ENCODE measurements around the gene ARHGAP26.

The ARHGAP26 gene

DNA sequence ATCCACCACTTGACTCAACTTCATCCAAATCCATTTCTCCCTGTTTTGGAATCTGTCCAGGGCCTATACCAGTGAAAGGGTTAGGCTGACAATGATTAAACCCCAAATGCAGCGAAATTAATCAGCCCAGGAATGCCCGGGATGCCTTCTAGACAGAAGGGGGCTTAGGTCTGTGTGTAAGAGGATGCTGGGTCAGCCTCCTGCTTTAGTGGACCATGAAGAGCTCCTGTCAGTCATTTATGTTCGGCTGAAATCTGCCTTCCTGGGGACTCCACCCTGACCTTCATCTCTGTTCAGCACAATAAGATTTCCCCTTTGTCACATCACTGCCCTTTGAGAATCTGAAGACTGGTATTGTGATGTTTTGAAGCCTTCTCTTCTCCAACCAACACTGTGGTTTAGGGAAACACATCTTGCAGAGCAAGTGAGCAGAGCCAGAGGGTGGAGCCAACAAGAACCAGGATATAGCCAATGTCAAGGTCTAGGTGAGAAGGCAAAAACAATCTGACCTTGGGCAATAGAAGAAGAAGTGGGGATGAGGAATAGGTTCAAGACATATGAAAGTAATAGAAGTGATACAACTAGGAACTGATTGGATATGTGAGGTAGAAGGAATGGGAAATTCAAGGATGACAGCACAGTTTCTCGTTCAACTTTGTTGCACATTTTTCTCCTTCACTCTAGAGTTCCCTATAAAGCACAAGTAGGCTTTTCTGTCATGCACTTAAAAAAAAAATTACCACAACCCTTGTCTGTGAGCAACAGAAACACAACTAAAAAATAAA lies 234.4 kb downstream of the ARHGAP26 start:
- DNase-seq (ENCODE audit: insufficient read length, low spot score) (no peak), FAIRE-seq (no peak)
- no peak for TF ChIP-seq POLR2A (IDR thresholded peaks at IDR 0.05; ENCODE audit: low read depth, low read length)

DNA sequence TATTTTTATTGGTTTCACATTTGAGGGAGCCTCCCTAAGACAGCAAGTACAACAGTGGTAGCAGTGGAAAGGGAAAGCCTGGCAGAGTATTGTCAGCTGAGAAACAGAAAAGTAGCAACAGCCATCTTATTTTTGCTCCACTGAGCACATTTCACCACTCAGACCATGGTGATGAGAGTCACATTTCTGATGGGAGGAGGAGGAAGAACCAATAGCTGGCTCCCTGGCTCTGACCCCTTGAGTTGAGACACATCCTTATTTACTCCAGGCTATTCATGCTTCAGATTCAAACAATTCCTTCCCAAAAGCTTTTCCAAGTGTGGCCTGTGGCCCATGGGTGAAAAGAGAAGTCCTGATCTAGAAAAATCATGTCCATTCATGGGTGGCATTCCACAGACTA lies 236.3 kb downstream of the ARHGAP26 start:
- TF ChIP-seq POLR2A (IDR thresholded peaks at IDR 0.05; ENCODE audit: low read depth, low read length) = no peak
- FAIRE-seq (no peak), DNase-seq (ENCODE audit: insufficient read length, low spot score) (no peak)

DNA sequence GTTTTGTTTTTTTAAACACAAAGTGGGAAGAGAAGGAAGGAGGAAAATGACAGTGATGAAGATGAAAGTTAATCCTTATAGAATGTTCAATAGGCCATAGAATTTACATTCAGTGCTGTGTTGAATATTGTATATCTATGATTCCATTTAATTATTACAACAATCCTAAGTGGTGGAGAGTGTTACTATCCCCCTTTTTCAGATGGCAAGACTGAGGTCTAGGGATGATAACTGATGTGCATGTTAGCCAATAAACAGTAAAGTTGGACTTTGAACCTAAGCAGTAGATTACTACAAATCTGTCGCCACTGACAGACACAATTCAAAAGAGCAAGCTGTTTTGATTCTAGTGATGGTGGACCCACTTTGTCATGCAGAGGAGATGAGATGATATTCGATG lies 237.9 kb downstream of the ARHGAP26 start:
- DNase-seq (ENCODE audit: insufficient read length, low spot score) = no peak

GRCh38 chr5:143008809-143009521 lies 238.8 kb downstream of the ARHGAP26 start:
- peak; percentile 97 for FAIRE-seq
- no peak for TF ChIP-seq POLR2A (IDR thresholded peaks at IDR 0.05; ENCODE audit: low read depth, low read length)

More for the DNA sequence above, 237.9 kb downstream of the ARHGAP26 start:
- FAIRE-seq = no peak
- TF ChIP-seq POLR2A (IDR thresholded peaks at IDR 0.05; ENCODE audit: low read depth, low read length) = no peak

DNA sequence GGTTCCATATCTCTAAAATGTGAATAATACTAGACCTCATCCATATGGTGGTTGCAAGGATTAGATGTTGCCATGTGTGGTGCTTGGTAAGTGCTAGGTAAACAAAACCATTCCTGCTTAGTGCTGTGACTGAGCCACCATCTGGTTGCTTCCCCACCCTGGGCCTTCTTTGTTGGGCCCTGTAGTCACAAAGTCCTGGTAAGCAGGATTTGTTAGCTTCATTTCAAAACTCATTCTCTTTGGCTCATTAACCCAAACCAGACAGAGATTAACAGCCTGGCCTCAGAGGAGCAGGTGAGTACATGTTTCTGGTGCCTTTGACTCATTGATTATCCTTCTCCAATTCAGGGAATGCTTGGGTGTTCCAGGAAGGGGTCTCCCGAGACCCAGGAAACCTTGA lies 240.2 kb downstream of the ARHGAP26 start:
- no peak for FAIRE-seq
- no peak for TF ChIP-seq POLR2A (IDR thresholded peaks at IDR 0.05; ENCODE audit: low read depth, low read length)
- no peak for DNase-seq (ENCODE audit: insufficient read length, low spot score)

More at GRCh38 chr5:143008809-143009521, 238.8 kb downstream of the ARHGAP26 start:
- peak; percentile 54 for DNase-seq (ENCODE audit: insufficient read length, low spot score)

DNA sequence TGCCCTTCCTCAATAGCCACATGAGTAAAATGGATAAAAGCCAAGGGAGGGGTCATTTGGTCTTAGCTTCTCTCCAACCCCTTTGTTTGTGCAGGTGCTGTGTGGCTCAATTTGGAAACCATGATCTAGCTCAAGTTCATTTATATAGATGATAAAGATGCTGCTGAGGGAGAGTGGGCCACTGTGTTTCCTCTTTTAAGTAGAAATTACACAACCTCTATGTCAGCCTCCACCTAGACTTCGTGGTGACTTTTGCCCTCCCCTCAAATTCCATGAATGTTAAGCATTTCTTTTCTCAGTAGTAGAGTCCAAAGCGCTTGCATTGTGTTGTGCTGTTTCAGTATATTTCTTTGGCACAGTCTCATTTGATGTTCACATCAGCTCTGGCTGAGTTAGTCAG lies 241.4 kb downstream of the ARHGAP26 start:
- TF ChIP-seq POLR2A (IDR thresholded peaks at IDR 0.05; ENCODE audit: low read depth, low read length) = no peak
- DNase-seq (ENCODE audit: insufficient read length, low spot score) (no peak), FAIRE-seq (no peak)

DNA sequence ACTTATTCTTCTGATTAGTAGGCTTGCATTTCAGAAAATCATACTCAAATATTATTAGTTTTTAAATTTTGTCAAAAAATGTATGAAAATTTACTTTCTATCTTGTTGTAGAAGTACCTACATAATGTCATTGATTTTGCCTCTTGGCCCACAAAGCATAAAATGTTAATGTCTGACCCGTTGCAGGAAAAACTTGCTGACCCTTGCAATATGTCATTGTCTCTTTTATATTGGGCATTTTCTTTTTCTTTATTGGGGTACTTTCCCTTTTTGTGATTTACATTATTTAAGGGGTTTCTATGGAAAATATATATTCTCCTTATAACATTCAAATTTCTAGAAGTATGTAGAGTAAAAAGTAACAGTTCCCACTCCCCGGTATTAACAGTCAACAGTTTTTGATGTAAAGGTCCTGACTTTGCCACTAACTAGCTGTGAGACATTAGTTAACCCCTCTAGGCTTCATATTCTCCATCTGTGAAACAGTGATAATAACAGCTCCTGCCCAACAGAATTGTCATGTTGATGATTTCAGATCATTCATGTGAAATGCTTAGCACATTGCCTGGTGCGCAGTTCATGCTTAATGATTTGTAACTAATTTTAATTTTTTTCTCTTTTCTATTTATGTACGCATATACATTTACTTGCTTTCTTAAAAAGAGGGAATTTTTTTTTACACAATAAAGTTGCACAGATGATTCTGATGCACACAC lies 243.2 kb downstream of the ARHGAP26 start:
- FAIRE-seq = no peak
- no peak for TF ChIP-seq POLR2A (IDR thresholded peaks at IDR 0.05; ENCODE audit: low read depth, low read length)
- DNase-seq (ENCODE audit: insufficient read length, low spot score) = no peak

DNA sequence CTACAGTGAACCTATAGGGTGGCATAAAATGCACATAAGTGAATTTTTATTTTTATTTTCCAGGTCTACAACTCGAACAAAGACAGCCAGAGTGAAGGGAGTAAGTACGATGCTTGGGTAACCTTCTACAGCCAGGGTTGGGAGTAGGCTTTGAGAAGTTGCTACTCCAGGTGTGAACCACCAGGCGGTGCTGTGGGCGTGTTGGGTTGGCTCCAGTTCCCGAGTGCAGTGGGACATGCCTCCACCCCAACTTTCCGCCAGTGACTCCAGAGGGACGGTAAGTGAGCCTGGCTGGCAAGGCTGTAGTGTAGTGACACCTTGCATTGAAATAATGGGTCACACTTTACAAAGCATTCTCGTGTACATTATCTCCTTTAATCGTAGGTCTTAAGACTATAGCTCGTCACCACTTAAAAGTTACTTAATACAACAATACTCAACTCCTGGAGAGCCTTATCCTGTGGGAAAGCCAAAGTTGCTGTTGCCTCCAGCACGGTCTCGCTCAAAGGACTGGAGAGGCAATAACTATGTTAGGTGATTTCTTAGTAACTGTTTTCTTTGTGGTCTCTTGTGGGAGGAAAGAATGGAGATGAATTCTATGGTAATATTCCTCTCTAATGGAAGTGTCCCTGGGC lies 244.0 kb downstream of the ARHGAP26 start:
- DNase-seq (ENCODE audit: insufficient read length, low spot score) = no peak
- no peak for FAIRE-seq
- no peak for TF ChIP-seq POLR2A (IDR thresholded peaks at IDR 0.05; ENCODE audit: low read depth, low read length)

DNA sequence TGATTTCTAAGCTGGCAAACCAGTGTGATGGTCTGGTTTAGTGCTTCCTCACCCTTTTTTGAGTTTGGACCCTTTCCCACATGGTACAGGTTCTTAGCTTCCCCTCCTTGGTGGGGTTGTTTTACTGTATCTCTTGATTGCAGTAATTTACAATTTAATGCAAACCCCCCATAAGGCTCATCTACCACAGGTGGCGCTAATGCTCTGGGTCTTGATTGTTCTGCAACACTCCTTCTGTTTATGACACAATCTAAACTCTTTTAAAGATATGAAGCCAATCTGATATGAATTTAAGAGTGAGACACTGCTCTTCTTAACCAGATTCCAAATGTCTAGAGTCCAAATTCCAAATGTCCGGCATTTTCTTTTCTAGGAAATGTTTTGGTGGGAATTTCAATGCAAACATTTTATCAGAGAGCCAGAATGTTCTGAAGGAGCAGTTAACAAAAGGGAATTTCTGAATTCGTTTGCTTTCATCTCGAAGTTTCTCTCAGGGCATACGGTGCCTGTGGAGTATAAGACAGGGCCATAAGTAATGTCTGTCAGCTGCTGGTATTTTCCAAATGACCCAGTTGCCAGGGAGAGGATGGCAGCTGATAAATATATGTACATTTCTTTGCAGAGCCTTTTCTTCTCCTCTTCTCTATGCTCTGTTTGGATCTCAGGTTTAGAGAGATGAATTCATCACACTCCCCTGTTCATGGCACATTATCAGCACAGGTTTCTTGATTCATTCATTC lies 246.8 kb downstream of the ARHGAP26 start:
- DNase-seq (ENCODE audit: insufficient read length, low spot score) (no peak), FAIRE-seq (peak; percentile 45)
- TF ChIP-seq POLR2A (IDR thresholded peaks at IDR 0.05; ENCODE audit: low read depth, low read length) = no peak

- FAIRE-seq = no peak
These were observed 247.4 kb downstream of the ARHGAP26 start for GRCh38 chr5:143017541-143017940.

GRCh38 chr5:143017992-143018391 lies 247.8 kb downstream of the ARHGAP26 start:
- TF ChIP-seq POLR2A (IDR thresholded peaks at IDR 0.05; ENCODE audit: low read depth, low read length) = no peak
- no peak for FAIRE-seq
- no peak for DNase-seq (ENCODE audit: insufficient read length, low spot score)

More at GRCh38 chr5:143017541-143017940, 247.4 kb downstream of the ARHGAP26 start:
- no peak for TF ChIP-seq POLR2A (IDR thresholded peaks at IDR 0.05; ENCODE audit: low read depth, low read length)
- DNase-seq (ENCODE audit: insufficient read length, low spot score) = no peak

DNA sequence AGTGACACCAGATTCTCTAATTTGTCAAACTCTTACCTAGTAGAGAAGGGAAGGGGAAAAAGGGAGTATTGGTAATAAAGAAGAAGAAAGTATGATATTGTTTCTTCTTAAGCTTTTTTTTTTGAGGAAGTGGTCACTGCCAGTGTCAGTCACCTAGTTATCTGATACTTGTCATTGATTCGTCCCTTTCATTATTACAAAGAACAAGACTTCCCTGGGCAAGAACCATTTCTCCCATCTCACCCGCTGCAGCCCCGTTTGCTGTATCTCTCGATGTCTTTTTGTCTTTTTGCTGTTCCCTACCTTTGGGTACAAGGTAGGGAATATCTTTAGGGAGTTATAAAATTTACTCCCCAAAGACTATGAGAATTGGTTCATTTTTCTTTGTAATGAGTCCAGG lies 249.0 kb downstream of the ARHGAP26 start:
- DNase-seq (ENCODE audit: insufficient read length, low spot score) (no peak), FAIRE-seq (no peak)
- TF ChIP-seq POLR2A (IDR thresholded peaks at IDR 0.05; ENCODE audit: low read depth, low read length) = no peak
